Ovary (tissue), 9 donors: ENCODE measurements around the gene BAK1. TPM values are rescaled to one million over a fixed set of nuclear protein-coding genes. Genes with fewer than 3 reads are reported as not detected.
"Not testable (repeated sequence)": the region's sequence is repeated elsewhere in the genome, so short reads cannot be mapped to it uniquely, and the experiment has no call there.

Source experiments
- DNase-seq, 5 donors: peaks; one replicate each; pipeline ENCODE4 v3.0.0-alpha.2; 2019 to 2020
- H3K27ac ChIP-seq, 2 donors: fragments of 200-600 bp; one replicate each; pipeline versions ENCODE4 v1.5.1 to v1.8.0; 2019 to 2022
- H3K27me3 ChIP-seq: fragments of 200-600 bp; one replicate; pipeline ENCODE4 v1.8.0; 2022
- H3K36me3 ChIP-seq: fragments of 200-600 bp; sonication (generic); one replicate; pipeline ENCODE4 v1.5.1; 2019
- H3K4me1 ChIP-seq: one replicate; pipeline ENCODE4 v1.8.1; 2013; ENCODE audit warnings: mild to moderate bottlenecking, moderate library complexity; ENCODE audit not compliant: insufficient read depth
- H3K4me3 ChIP-seq: fragments of 200-600 bp; sonication (generic); one replicate; pipeline ENCODE4 v1.5.1; 2017
- H3K9me3 ChIP-seq, 2 donors: fragments of 200-600 bp in 1 of 2; sonication (generic) in 1 of 2; one replicate each; pipeline versions ENCODE4 v1.5.1 to v1.8.1; 2013 to 2019; ENCODE audit warnings: mild to moderate bottlenecking in 1 of 2, moderate library complexity in 1 of 2
- EP300 ChIP-seq: sonication (generic); formaldehyde crosslinking; IDR thresholded peaks from one replicate; pipeline ENCODE4 v1.6.1; 2017; ENCODE audit warnings: antibody characterized with exemption
- POLR2A ChIP-seq: fragments of 450-650 bp; IDR thresholded peaks from one replicate; pipeline ENCODE4 v1.6.1; 2017; ENCODE audit warnings: antibody characterized with exemption, mild to moderate bottlenecking, moderate library complexity
- WGBS, 3 donors: extraction: QIAGEN DNeasy Blood & Tissue Kit in 1 of 3; methylation state at CpG; one replicate each; pipeline versions ENCODE4 v1.1.5 to v1.1.7; 2013 to 2017; 5-methylcytosine and 5-hydroxymethylcytosine counted together
- intact Hi-C, 4 donors: fragments of 100-400 bp; cut with DNase I; formaldehyde crosslinking; loops; one replicate each; pipeline versions ENCODE4 v1.11.0 to v1.15.1; 2022 to 2023
- polyA plus RNA-seq, 2 donors: library from polyadenylated mRNA; stranded (reverse); fragments of 200-250 nt in 1 of 2; fragments of 350-450 nt in 1 of 2; fragmentation: Illumina TruSeq in 1 of 2; extraction: RNeasy Lipid Tissue Mini Kit (QIAGEN cat#74804) in 1 of 2; gene quantifications; one replicate each; pipeline ENCODE4 v1.2.3, GENCODE V29; 2013 to 2014
- total RNA-seq, 7 donors: library from RNA; depleted of rRNA in 2 of 7; stranded (reverse); fragments of >200 nt in 2 of 7; fragmentation: NEBNext Ultra II Directional in 3 of 7; extraction: Animal tissue kit (Norgen Biotek cat#: 25700) in 3 of 7; gene quantifications; one replicate each; pipeline versions ENCODE4 v1.1.0 to v1.2.4, GENCODE V29; 2016 to 2023
- TF ChIP-seq, protein P1 (sequence below), 3 donors: fragments of 450-650 bp in 2 of 3; fragments of 200-600 bp in 1 of 3; IDR thresholded peaks; one replicate each; pipeline versions ENCODE4 v1.5.1 to v1.8.0; 2016 to 2022; ENCODE audit warnings: antibody characterized with exemption in 3 of 3, mild to moderate bottlenecking in 1 of 3
- donor health status: DM: no; HTN: no; CAD: no; lungs with moderate emphysema.
- donor health status: DM: no; HTN: no; CAD: no.
- donor health status: Bipolar disorder and iron deficiency.
- donor health status: DM: yes; HTN: yes; CAD: no.
- donor health status: DM: no; HTN: no; CAD: no.
- donor health status: DM: yes; HTN: yes; CAD: no.

BAK1 gene
- total and polyA plus RNA-seq, 9 donors: 3.9 to 16.9 (median 10.4) TPM

DNA sequence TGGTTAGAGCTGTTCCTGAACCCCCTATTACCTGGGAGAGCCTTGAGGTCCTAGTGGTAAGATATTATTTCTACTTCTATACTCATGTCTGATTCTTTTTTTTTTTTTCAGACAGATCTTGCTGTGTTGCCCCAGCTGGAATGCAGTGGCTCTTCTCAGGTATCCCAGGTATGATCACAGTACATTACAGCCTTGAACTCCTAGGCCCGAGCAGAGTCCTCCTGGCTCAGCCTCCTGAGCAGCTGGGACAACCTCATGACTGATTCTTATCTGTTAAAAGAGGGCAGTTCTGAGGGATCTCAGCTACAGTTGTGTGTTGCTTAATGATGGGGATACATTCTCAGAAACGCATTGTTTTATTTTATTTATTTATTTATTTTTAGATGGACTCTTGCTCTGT, 30.2 kb downstream of the BAK1 start:
- no peaks in the 10 kb centered on the region for H3K36me3 ChIP-seq
- no peaks in the 10 kb centered on the region for H3K4me1 ChIP-seq
- no peak overlapping the region for H3K4me3 ChIP-seq
- TF ChIP-seq, protein P1, sequence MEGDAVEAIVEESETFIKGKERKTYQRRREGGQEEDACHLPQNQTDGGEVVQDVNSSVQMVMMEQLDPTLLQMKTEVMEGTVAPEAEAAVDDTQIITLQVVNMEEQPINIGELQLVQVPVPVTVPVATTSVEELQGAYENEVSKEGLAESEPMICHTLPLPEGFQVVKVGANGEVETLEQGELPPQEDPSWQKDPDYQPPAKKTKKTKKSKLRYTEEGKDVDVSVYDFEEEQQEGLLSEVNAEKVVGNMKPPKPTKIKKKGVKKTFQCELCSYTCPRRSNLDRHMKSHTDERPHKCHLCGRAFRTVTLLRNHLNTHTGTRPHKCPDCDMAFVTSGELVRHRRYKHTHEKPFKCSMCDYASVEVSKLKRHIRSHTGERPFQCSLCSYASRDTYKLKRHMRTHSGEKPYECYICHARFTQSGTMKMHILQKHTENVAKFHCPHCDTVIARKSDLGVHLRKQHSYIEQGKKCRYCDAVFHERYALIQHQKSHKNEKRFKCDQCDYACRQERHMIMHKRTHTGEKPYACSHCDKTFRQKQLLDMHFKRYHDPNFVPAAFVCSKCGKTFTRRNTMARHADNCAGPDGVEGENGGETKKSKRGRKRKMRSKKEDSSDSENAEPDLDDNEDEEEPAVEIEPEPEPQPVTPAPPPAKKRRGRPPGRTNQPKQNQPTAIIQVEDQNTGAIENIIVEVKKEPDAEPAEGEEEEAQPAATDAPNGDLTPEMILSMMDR (IDR thresholded peaks at IDR 0.05): no peak
- TF ChIP-seq POLR2A: no peak
- no peak overlapping the region for H3K27ac ChIP-seq
- H3K27me3 ChIP-seq: no peaks in the 10 kb centered on the region
- 83 to 88% (median 85%) methylated on average over 2 of the region's 2 CpGs for WGBS, 3 donors
- no peak for DNase-seq
- intact Hi-C loops: no loop called here
- no peaks in the 10 kb centered on the region for H3K9me3 ChIP-seq

DNA sequence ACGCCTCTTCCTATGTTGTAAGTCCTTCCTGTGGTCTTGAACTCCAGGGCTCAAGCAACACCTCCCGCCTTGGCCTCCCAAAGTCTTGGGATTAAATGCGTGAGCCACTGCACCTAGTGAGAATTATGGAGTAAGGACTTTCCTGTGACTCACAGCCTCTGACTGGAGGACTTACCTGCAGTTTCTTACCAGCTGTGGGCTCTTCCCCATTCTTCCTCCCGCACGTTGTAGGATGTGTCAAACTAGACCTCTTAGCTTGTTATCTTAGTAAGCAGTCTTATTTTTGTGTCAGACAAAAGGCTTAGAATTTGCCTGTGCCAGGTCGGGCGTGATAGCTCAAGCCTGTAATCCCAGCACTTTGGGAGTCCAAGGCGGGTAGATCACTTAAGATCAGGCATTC, 30.9 kb downstream of the BAK1 start:
- H3K36me3 ChIP-seq: no peaks in the 10 kb centered on the region
- no peaks in the 10 kb centered on the region for H3K27me3 ChIP-seq
- H3K27ac ChIP-seq: no peak overlapping the region
- intact Hi-C loops: no loop called here
- 77 to 92% (median 86%) methylated on average over 8 of the region's 8 CpGs for WGBS, 3 donors
- H3K4me3 ChIP-seq: no peak overlapping the region
- TF ChIP-seq POLR2A (no peak), EP300 (no peak)
- TF ChIP-seq, protein P1 (IDR thresholded peaks at IDR 0.05): no peak
- no peaks in the 10 kb centered on the region for H3K4me1 ChIP-seq
- DNase-seq: no peak
- H3K9me3 ChIP-seq: no peaks in the 10 kb centered on the region

- H3K4me1 ChIP-seq: no peaks in the 10 kb centered on the region
- no peak for DNase-seq
- H3K9me3 ChIP-seq: no peaks in the 10 kb centered on the region
- no peaks in the 10 kb centered on the region for H3K27me3 ChIP-seq
- TF ChIP-seq POLR2A (no peak), EP300 (no peak)
- TF ChIP-seq, protein P1 (IDR thresholded peaks at IDR 0.05): no peak
- H3K27ac ChIP-seq: no peak overlapping the region
- H3K36me3 ChIP-seq: no peaks in the 10 kb centered on the region
- intact Hi-C loops: no loop called here
- WGBS, 3 donors: 46 to 52% (median 46%) methylated on average over 2 of the region's 2 CpGs
- H3K4me3 ChIP-seq: no peak overlapping the region
Measured at GRCh38 chr6:33547499-33547898, 32.6 kb downstream of the BAK1 start.

GRCh38 chr6:33546766-33547165, 33.3 kb downstream of the BAK1 start:
- Histone ChIP-seq H3K27me3 (no peaks in the 10 kb centered on the region), H3K4me1 (no peaks in the 10 kb centered on the region), H3K36me3 (no peaks in the 10 kb centered on the region), H3K27ac (no peak overlapping the region), H3K4me3 (no peak overlapping the region), H3K9me3 (no peaks in the 10 kb centered on the region)
- WGBS, 3 donors: 76 to 79% (median 79%) methylated on average over 5 of the region's 5 CpGs
- DNase-seq: no peak
- intact Hi-C loops: no loop called here
- no peak for TF ChIP-seq POLR2A
- no peak for TF ChIP-seq EP300
- TF ChIP-seq, protein P1 (IDR thresholded peaks at IDR 0.05): no peak

DNA sequence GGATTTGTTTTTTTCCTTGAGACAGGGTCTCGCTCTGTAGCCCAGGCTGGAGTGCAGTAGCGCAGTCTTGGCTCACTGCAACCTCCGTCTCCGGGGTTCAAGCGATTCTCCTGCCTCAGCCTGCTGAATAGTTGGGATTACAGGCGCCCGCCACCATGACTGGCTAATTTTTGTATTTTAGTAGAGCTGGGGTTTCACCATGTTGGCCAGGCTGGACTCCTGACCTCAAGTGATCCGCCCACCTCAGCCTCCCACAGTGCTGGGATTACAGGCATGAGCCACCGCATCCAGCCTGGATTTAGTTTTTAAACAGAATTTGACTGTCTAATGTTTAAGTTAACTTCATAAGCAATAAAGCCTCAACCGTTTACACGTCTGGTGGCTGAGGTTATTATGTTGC, 34.8 kb downstream of the BAK1 start:
- H3K36me3 ChIP-seq, H3K4me3 ChIP-seq, H3K9me3 ChIP-seq, H3K27me3 ChIP-seq, intact Hi-C loops, H3K27ac ChIP-seq, DNase-seq, H3K4me1 ChIP-seq: not testable (repeated sequence)
- 85 to 89% (median 86%) methylated on average over 11 of the region's 11 CpGs for WGBS, 3 donors
